Lower leg skin (tissue), 3 donors: Measurements from ENCODE around the gene PNCK.

Experiments used
- CTCF ChIP-seq, 3 donors: fragments of 450-650 bp; IDR thresholded peaks; one replicate each; pipeline ENCODE4 v1.5.1; 2016; ENCODE audit warnings: antibody characterized with exemption in 3 of 3, mild to moderate bottlenecking in 3 of 3, moderate library complexity in 2 of 3
- POLR2A ChIP-seq, 2 donors: fragments of 450-650 bp; IDR thresholded peaks; one replicate each; pipeline ENCODE4 v1.6.1; 2016 to 2017; ENCODE audit warnings: antibody characterized with exemption in 2 of 2, mild to moderate bottlenecking in 1 of 2, moderate library complexity in 1 of 2

- TF ChIP-seq POLR2A (IDR thresholded peaks at IDR 0.05) (no peak), CTCF (IDR thresholded peaks at IDR 0.05) (no peak)
These were observed 2.6 kb downstream of the PNCK start for GRCh38 chrX:153670748-153671588.
